HG02642 (cell line): ENCODE data around the gene STT3B.
"Not testable (repeated sequence)": the region's sequence is repeated elsewhere in the genome, so short reads cannot be mapped to it uniquely, and the experiment has no call there.

Source experiments
- ATAC-seq: cut with Tn5 transposase; IDR thresholded peaks from one replicate; pipeline ENCODE4 v1.9.1; 2021; ENCODE audit warnings: mild to moderate bottlenecking; ENCODE audit not compliant: unreplicated experiment, poor library complexity

Gene STT3B

DNA sequence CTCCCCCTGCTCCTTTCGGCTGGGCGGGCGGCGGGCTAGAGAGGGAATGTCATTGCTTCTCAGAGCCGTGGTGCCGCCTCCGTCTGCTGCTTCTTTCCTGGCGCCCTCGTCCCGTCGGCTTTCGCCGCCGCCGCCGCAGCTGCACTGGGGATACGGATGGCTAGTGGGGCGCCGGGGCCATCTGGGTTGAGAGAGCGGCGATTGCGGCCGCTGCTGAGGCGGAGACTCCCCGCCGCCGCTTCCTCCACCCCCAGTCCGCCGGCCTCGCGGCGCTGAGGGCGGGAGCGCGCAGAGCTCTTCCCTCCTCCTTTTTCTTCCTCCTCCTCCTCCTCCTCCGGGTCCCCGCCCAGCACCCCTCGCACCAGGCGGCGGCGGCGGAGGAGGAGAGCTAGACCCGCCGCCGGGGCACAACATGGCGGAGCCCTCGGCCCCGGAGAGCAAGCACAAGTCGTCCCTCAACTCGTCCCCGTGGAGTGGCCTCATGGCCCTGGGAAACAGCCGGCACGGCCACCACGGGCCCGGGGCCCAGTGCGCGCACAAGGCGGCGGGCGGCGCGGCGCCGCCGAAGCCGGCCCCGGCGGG, at the start of gene STT3B:
STT3B (plus strand) TSS at position 339 of the 582 bp plus-strand sequence; CDS start at position 413, 74 bp downstream.
- ATAC-seq, result peak; percentile 60

DNA sequence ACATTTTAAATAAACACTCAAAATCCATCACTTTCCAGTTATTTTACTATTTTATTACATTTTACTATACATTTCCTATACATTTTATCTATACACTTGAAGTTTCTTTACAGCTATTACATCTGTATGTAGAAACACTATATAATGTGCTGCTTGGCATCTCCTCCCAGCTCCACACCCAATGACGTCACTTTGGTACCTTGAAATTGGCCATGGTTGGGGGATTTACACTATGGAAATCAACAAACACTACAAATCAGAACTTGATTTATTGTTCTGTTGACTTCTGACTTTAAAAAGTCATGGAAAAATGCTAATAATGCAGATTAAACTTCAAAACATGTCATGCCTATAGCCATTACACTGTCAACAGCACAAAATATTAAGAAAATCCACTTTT, 48.9 kb upstream of the STT3B start:
- no peak for ATAC-seq

DNA sequence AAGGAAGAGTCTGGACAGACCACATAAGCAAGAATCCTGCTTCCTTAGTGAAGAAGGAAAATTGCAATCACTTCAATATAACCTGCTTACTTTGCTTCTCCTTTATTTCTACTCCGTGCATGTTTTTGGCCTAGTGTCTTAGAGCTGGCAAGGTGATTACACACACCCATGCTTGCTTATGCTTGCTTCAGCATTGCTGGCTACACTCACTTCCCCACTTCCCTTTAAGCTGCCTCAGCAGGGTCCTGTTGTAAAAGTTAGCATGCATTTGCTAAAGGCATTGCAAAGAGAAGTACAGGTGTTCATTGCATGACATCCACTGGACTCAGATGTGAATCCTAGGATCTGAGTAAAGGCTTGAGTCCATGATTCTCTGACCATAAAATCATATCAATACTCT, 47.5 kb upstream of the STT3B start:
- no peak for ATAC-seq

DNA sequence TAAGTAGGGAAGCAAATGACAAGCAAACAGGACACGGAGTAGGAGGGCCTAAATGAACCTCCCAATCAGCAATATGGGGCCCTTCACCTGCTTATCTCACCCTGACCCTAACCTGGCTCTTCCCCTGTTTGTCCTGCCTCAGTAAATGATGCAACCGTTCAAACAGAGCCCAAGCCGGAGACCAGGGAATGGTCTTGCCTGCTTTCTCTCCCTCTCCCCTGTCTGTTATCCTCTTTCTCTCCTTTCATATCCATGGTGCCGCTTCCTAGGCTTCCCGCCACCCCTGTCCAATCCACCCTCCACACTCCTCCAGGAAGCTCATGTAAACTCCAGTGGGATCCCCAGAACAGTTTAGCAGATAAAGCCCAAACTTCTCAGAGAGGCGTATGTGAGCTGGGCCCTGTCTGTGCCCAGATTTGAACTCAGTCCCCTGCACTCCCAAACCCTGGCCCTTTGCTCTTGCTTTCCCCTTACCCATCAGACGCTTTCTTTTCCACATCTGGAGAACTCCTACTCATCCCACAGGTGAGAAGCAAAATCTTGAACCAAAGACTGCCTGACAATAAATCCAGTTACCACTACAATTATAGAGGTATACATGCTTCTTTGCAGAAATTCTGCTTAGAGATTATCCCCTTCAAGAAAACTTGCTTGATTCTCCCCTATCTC, 45.7 kb upstream of the STT3B start:
- ATAC-seq, result no peak

DNA sequence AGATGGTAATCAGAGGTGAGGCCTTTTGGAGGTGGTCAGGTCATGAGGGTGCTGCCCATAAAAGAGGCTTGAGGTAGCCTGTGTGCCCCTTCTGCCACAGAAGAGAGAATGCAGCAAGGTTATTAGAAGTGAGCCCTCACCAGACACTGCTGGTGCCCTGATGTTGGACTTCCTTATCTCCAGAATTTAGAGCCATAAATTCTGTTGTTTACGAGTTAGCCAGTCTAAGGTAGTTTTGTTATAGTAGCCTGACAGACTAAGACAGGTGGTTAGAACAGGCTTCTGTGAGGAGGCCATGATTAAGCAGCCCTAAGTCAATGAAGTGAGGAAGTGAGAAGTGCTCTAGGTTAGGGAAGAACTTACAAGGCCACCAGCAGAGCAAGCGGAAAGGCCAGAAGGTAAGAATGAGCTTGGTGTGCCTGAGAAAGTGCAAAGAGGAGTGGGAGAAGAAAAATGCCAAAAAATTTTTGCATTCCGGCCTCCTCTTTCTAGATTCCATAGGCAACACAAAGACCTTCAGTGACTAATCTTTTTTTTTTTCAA, 44.2 kb upstream of the STT3B start:
- no peak for ATAC-seq

DNA sequence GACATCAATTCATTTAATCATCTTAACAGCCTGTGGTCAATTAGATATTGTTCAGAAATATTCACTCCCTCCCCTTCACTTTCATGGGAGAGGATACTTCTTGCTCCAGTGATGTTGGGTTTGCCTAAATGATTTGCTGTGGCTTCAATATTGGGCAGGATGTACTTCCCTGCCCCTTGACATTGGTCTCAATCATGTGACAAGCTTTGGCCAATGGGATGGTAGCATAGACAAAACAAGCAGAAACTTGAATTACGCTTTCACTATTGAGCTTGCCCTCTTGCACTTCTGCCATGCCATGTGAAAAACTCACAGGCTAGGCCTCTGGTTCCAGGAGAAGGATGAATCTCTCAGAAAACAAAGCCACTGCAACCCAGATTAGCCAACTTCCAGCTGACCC, 42.2 kb upstream of the STT3B start:
- no peak for ATAC-seq

DNA sequence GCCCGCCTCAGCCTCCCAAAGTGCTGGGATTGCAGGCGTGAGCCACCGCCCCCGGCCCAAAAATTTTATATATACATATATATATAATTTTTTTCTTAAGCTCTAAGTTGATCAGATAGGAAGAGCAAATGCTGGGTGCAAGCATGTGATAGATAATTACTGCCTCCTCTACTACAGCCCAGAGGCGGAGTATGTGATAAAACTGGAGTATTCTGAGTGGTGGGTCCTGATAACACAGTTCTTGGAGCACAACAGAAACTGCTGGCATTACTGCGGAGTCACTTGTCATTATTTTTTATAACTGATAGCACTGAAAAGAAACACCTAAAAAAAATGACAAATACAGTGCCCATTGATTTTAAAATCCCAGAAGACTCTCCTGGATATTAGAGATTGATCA, 41.1 kb upstream of the STT3B start:
- no peak for ATAC-seq

DNA sequence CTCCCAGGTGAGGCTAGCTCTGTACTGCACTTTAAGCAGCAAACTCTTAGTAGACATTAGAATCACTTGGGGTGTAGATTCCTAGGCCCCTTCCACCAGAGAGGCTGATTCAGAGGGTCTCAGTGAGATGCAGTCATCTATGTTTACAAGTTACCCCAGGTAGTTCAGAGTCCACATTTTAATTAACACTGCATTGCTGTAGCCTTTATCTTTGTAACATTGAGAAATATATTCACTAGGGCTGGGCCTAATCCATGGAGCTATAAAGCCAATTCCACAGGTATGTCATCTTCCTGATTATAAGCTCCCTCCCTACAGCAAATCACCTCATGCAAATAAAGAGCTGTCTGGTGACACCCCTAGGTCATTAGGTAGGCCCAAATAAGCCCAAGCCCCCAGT, 39.6 kb upstream of the STT3B start:
- no peak for ATAC-seq

DNA sequence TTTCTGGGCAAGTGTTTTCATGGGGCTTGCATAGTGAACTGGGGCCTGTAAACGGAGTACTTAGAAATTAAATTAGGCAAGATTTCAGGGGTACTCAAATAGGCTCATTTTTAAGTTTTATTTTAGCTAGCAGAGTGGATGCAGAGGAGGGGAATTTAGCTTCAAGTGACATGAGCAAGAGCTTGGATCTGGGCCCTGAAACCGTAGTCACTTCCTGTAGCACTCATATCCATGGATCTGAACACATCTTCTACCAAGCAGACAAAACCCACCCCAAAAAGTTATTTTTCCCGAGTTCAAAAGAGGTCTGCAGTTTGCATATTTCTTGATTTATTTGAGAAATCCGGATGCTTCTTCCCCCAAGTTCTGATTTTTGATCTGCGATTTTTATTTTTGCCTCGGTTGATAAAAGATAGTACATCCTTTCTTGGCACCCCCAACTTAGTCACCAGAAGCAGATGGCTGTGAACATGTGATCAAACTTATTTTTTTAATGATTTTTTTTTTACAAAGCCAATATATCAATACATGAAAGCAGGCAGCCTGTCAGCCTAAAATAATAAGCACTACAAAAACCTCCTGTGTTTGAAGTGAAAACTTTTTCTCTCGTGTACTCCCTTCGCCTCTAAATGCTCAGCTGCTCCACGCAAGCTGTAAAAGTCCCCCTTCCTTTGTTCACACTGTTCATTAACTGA, 36.6 kb upstream of the STT3B start:
- ATAC-seq, result no peak

DNA sequence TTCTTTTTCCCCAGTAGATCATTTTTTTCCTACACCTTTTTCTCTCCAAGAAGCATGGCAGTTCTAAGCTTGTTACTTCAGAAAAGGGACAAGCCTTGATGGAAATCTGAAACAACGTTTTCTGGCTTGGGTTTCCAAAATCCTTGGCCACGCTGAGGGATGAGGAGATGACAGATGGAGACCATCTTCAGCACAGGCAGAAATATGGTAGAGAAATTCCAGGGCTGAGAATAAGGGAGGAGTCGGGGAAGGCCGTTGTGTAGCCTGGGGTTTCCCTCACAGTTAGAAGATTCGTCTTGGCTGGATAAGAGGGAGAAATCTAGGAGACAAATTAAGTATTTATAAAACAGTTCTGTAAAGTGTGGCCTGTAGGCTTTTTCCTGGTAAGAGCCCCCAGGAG, 33.9 kb upstream of the STT3B start:
- ATAC-seq, result no peak

DNA sequence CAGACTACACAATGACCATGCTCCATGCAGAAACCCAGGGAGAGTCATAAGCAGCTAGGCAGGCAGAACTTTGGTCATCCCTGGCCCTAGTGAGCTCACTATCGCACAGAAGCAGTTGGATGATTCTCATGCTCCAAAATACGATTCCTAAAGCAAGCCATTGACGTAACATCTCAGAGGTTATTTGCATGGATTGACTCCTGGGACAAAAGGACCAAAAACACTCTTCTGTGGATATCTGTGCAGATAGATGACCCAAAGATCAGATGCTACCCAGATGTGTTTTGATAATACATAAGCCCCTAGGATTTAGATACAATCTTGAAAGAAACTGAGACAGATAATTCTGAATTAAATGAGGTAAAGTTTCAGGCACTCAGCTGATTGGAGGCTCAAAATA, 33.4 kb upstream of the STT3B start:
- no peak for ATAC-seq

DNA sequence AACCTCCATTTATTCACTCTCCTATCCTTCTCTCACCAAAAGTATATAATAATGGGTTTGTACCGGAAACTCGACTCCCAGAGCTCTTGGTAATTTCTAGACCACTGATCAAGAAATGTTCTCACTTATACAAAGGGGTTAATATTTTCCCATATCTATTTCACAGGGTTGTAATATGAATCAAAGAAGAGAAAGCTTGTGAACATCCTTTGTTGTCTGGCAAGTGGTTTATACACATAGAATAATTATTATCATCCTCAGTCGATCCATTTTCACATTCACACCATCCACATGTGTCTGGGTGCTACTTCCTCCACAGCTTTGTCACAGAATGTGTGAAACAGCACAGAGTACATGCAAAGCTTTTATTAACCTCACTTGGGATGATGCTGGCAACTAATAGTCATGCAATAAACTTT, 29.9 kb upstream of the STT3B start:
- ATAC-seq, result no peak

DNA sequence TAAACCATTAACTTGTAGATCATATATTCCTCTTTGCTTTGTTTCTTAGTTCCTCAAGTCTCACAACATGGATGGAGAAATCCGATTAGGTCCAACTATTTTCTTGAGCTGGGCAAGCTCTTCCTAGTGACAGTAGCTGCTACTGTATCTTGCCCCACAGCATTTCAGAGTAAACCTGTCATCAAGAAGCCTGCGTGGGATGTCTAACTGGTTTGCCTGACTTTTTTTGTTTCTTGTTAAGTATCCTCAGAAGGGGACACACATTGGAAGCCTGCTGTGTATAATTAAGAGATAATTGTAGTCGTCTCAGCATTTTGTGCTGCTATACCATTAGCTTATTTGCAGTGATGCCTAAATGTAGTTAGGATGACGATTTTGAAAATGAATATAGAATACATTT, 29.3 kb upstream of the STT3B start:
- no peak for ATAC-seq

DNA sequence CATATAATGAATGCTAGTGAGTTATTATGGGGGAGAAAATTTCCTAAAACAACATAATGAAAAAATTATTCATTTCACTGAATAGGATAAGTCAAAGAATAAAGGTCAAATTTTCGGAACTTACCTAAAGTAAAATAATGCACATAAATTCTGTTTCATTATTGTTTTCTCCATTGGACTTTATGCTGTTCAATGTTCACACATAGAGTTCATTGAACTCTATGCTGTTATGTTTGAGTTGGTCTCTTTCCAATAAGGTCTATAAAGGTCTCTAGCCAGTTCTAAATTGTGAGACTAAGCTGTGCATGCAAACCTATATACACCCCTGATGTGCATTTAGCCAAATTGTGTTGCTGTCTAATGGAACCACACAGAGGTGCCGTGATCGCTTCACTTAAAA, 28.5 kb upstream of the STT3B start:
- ATAC-seq, result no peak

DNA sequence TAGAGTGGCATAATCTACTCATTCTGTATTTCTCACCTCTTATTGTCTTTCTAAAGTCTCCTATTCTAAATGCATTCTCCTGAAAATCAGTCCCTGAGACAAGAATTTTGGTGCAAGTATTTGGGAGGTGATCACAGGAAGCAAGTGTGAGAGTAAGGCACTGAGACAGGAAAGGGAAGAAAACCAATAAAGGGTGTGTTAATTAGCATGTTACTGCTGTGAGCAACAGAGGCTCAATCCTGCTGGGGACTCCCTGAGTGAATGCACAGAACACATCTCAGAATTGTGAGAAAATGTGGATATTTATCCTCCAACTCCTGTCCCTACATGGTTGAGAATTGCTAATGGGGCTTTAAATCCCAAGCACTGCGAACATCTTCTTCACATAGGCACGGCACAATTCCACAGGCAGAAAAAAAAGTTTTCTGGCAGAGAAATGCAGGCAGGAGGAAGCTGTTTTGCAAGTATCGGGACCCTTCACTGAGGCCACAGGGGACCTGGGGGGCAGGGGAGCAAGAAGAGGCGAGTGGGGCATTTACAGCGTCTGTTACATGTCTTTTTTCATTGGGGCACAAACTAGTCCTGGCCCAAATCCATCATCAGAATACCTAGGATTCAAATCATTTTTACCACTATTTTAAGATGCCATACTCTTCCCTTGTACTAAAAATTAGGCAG, 27.2 kb upstream of the STT3B start:
- ATAC-seq, result no peak

DNA sequence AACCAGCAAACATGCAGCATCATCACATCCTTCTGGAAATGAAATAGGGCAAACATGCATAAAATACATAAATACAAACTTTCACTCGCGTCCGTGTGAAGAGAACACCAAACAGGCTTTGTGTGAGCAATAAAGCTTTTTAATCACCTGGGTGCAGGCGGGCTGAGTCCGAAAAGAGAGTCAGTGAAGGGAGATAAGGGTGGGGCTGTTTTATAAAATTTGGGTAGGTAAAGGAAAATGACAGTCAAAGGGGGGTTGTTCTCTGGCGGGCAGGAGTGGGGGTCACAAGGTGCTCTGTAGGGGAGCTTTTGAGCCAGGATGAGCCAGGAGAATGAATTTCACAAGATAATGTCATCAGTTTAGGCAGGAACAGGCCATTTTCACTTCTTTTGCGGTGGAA, 26.2 kb upstream of the STT3B start:
- not testable (repeated sequence) for ATAC-seq

DNA sequence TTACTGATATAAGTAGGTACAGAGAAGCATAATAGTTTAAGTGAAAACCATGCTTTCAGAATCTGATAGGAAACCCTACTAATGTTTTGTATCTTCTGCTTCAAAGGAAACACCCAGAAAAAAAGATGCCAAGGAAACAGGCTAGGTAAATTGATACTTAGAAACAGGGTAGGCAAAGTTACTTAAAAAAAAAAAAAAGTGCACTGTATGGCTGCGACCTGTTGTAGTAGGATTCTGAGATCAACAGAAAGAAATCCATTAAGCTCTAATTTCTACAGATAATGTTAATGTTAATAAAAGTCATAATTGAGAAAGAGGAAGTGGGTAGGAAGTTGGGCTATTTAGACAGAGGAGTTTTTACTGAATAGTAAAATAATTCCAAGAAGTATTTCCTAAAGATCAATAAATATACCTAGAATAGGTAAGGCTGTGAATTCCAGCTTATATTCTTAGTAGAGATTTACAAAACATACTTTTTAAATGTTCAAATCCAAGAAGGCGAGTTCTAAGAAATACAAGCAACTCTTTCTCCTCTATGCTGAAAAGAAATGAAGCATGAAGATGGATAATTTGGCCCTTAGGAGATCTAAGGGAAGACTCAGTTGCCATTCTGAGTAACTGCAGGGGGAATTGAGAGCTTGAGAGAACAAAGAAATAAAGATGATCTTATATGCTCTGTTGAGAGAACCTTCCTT, 24.1 kb upstream of the STT3B start:
- ATAC-seq, result no peak

DNA sequence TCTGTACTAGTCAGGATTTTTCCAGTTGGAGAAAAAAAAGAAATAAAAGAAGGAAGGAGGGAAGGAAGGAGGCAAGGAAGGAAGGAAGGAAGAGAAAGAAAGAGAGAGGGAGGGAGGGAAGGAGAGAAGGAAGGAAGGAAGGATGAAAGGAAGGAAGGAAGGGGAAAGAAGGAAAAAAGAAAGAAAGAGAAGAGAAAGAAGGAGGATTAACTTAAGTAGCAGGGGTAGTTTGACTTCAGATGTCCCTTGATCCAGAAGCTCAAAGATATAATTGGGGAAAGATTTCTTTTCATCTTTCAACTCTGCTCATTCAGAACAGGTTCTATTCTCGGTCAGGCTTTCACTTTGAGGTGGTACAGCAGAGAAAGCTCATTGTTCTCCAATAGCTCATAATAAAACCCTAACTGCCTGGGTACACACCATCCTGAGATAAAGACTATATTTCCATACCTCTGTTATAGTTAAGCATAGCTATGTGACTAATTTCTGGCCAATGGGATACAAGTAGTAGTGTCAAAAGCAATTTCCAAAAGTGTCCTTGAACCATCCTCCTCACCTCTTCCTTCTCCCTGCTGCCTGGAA, 23.5 kb upstream of the STT3B start:
- no peak for ATAC-seq

DNA sequence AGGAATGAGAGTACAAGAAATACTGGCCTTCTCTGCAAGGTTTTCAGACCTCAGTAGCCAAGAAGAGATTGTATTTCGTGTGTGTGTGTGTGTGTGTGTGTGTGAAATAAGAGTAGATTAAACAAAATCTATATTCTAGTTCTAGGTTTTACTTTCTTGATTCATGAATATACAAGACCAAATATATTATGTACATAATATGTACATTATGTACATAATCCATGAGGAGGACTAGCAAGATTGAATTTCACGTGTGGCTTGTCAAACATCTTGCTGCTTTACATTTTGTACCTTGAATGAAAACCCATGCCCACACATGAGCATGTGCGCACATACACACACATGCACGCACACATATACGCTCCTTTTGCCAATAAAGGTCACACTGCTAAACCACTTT, 18.2 kb upstream of the STT3B start:
- ATAC-seq, result no peak
